GM04504 (cell line): ENCODE results near the gene PRKCD.

ENCODE experiments used
- DNase-seq: peaks from one replicate; pipeline ENCODE4 v3.0.0-alpha.2; 2012; ENCODE audit warnings: low read depth

The PRKCD gene

GRCh38 chr3:53170325-53171063 is 9.5 kb downstream of the PRKCD start:
- no peak for DNase-seq

DNA sequence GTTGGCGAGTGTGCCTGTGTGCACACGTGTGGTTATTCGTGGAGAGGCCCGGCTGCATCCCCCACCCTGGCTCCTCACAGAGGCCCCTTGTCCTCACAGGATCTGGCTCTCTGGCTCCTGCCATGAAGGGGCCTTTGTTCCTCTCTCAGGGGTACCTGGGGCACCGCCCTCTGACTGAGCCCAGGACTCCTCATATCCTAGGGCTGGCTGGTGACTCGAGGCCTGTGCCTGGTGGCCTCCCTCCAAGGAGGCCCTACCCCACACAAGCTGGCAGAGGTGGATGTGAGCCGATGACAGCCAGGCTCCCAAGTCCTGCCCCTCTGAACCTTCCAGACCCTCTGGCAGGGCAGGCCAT is 10.0 kb downstream of the PRKCD start:
- DNase-seq: no peak

DNA sequence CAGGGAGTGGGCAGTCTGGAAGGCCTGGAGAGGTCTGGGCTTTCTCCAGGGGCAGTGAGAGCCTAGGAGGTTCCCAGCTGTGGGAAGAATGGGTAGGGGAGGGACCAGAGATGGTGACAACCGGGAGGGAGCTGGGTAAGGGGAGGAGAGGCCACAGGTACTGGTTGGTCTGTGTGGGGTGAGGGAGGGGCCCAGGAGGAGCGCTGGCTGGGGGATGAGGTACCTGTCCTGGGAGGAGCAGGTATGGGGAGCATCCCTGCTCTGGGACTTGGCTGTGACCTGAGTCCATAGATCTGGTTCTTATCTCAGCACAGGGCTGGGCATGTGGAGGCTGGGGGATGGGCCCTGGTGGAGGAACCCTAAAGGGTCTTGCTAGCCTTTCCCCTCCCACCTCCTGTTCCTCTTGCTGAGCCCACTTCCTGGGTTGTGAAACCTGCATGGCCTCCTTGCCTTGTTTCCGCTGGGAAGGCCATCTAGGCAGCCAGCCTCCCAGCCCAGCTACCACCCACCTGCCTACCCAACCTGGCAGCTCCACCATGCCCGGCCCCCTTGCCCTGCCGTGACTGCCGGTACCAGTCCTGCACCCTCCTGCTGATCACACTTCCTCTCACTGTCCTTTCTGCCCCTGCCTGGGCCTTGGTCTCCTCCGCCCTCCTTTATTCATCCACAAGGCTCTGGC is 11.0 kb downstream of the PRKCD start:
- no peak for DNase-seq

DNA sequence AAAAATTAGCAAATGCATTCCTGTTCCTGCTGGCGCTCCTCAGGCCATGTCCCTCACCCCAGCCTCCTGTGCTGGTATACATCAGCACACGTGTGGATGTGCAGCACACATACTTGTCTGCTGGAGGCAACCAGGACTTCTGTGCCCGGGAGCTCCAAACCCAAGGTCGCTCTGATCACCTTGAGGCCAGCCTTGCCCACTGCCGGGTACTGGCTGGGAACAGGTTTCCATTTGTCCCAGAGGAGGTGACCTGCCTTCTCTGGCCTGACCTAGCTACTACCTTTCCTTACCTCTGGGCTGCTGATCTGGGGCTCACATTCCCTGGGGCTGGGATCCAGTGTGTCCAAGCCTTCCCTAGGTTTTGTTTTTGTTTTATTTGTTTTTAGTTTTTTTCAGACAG is 12.1 kb downstream of the PRKCD start:
- no peak for DNase-seq

DNA sequence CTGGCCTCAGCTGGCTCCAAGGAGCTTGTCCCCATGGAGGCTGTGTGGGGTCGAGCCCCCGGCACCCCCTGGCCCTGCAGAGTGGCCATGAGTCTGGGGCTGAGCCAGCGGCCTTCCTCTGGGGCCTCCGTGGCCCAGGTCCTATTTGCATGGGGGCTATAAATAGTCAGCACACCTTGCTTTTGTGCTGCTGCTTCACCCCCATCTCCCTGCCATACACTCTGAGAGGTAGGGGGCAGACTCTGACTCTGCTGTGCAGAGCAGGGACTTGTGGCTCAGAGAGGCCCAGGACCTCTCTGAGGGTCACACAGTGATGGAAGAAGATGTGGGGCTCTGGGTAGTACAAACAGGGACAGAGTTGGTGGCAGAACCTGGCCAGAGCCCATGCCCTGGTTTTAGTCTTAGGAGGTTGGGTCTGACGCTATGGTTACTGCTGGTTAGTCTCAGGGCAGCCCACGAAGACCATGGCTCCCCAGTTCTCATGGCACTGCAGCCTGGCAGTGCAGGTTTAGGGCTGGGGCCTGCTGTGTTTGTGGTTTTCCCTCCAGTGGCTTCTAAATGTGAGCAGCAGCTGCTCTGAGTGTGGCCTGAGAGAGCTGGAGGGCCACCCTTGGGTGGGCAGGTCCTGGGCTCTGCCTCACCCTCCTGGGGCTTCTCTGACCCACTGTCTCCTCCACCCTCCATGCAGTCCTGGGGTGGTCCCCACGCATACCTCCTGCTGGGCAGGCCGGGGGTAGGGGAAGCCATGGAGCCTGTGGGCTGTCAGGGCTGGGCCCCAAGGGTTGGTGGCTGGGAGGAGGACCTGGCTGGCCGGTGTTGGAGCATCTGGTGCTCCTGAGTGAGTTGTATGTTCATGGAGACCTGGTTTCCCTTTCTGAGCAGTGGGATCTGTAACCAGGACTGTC is 13.6 kb downstream of the PRKCD start:
- DNase-seq: no peak

- DNase-seq: no peak
Observed at GRCh38 chr3:53175613-53176540, 14.9 kb downstream of the PRKCD start.

DNA sequence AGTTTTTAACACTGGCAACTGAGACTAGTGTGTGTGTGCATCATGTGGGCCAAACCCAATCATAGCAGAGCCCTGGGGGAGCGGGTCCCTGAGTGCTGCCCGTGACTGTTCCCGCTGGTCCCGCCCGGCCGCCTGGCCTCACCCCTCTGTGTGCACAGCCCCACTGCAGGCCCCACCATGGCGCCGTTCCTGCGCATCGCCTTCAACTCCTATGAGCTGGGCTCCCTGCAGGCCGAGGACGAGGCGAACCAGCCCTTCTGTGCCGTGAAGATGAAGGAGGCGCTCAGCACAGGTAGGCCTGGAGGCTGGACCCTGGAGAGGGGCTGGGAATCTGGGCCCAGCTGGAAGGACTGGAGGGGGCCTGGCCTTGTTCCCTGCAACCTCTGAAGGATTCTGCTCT is 17.2 kb downstream of the PRKCD start:
- no peak for DNase-seq

DNA sequence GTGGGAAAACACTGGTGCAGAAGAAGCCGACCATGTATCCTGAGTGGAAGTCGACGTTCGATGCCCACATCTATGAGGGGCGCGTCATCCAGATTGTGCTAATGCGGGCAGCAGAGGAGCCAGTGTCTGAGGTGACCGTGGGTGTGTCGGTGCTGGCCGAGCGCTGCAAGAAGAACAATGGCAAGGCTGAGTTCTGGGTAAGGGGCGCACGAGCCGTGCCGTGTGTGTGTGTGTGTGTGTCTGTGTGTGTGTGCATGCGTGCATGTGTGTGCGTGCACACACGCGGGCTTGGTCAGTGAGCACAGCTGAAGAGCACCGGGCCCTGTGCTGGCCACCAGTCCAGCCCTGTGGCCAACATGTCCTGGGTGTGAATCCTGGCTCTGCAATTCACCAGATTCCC is 18.6 kb downstream of the PRKCD start:
- no peak for DNase-seq

DNA sequence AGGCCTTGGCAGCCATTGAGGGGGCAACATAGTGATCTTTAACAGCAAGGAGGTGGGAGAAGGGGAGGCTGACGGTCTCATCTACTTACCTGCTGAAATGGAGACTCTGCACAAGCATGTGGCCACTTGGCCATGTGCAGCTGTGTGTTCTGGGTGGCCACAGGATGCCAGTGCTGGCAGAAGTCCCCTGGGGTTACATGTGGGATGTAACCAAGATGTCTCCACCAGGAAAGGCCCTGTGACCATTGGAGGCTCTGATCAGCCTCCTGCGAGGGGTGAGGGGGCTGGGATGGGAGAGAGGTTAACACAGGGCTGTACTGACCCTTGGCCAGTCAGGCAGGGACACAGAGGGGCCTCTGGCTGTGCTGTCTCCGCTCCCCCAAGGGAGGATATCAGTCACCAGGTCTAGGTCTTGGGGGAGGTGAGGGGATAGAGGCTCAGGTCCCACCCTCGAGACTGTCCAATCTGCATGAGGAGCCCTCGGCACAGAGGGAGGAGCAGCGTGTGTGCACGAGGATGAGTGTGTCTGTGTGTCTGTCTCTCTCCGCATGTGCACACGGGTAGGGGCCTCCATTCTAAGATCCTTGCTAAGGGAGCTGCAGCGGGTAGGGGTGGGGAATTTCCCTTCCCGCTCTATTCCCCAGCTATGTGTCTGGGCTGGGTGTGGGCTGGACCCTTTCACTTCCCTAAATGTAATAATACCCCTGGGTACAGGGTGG is 19.5 kb downstream of the PRKCD start:
- no peak for DNase-seq

GRCh38 chr3:53181024-53181371 is 20.0 kb downstream of the PRKCD start:
- DNase-seq: no peak

- DNase-seq: no peak
Observed at GRCh38 chr3:53181528-53181927, 20.5 kb downstream of the PRKCD start.

DNA sequence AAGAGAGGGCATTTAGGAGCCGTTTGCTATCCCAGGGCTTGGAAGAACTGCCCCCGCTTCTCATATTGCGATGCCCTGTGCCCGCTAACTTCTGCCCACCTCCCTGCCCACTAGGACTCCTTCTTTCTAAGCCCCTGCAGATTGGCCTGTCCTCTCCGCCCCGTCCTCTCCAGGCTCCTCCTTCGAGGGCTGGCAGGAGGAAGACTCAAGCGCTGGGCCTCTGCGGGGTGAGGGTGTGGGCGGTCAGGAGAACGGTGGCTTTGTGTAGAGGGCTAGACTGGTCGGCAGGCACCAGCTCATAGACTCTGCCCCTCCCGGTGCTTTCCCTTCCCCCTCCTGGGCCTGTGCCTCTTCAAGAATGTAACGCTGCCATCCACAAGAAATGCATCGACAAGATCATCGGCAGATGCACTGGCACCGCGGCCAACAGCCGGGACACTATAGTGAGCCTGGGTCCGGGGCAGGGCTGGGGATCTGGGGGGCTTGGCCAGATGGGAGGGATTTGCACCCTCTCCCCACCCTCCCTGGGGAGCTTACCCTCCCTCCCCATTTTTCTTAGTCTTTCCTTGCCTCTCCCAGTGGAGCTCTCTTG is 21.9 kb downstream of the PRKCD start:
- no peak for DNase-seq

GRCh38 chr3:53183514-53183913 is 22.5 kb downstream of the PRKCD start:
- DNase-seq: no peak

DNA sequence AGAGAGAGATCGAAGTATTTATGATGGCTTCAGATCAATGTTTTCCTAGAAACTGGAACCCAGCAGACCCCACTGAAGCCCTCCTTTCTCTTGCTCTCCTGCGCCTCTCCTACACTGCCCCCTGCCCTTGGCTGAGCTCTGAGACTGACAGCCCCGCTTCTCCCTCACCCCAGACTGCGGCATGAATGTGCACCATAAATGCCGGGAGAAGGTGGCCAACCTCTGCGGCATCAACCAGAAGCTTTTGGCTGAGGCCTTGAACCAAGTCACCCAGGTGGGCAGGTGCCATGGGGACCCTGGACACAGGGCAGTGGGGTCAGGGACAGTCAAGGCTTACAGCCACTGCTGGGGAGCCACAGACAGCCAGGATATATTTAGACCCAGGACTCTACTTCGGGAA is 23.7 kb downstream of the PRKCD start:
- no peak for DNase-seq

GRCh38 chr3:53185761-53186465 is 24.9 kb downstream of the PRKCD start:
- no peak for DNase-seq

DNA sequence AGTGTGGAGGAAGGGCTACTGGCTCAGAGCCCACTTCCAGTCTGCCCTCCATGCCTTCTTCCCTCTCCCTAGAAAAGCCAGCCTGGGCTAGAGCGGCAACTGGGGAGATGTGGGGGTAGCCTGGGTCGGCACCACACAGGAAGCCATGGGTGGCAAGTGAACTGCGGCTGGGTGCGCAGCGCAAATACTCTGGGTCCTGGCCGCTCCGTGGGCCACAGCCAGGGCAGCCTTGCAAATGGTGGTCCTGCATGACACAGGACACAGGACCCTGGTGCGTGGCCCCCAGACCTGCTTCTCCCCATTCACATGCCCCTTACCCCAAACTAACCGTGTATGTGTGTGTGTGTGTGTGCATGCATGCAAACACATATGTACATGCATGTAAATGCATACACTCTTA is 25.7 kb downstream of the PRKCD start:
- DNase-seq: no peak

- DNase-seq: no peak
Observed at GRCh38 chr3:53187430-53187829, 26.4 kb downstream of the PRKCD start.

DNA sequence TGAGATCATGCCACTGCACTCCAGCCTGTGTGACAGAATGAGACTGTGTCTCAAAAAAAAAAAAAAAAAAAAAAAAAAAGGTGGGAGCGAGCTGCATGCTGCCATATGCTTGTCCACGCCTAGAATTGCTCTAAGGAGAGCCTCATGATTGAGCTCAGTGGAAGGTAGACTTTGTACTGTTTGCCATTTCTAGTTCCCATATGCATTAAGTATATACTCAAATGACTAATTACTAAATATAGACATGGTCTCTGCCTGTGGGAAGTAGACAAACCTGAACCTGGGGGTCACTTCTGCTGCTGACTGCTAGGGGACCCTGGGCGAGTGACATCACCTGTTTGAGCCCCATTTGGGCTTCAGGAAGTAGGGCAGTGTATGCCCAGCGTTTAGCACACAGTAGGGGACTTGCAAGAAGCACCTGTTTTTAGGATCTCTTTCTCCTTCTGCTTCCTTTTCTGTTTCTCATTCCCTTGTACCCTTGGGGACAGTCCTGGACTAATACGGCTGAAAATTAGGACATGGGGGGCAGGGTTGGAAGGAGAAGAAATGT is 27.2 kb downstream of the PRKCD start:
- no peak for DNase-seq

DNA sequence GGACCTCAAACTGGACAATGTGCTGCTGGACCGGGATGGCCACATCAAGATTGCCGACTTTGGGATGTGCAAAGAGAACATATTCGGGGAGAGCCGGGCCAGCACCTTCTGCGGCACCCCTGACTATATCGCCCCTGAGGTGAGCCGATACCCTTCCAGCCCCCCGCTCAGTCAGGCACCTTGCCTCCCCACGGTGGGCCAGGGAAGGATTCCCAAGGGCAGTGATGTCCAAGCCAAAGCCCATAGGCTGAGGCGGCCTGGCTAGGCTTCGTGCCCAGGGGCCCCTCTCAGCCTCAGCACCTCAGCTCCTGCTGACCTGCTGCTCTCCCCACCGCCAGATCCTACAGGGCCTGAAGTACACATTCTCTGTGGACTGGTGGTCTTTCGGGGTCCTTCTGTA is 27.7 kb downstream of the PRKCD start:
- DNase-seq: no peak

DNA sequence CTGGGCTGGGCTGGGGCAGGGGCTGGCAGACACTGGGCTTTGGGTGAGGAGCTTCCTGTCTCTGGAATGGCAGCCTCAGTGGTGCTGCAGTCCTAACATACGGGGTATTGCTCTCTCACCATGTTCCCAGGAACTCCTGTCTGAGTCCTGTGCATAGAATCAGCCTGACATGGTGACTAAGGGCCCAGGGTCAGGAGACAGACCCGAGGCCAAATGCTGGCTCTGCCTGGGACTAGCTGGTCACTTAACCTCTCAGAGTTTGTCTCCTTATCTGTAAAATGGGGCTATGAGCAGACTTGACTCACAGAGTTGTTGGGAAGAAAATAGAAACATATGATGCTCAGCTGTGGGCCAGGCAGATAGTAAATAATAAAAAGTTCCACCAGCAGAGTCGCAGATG is 28.3 kb downstream of the PRKCD start:
- no peak for DNase-seq
